CD14-positive monocyte (primary cell): ENCODE measurements around the gene ZBTB32. TPM values are rescaled to one million over a fixed set of nuclear protein-coding genes. Genes with fewer than 3 reads are reported as not detected.

Experiments
- DNase-seq, 3 donors: peaks; one replicate each; pipeline ENCODE4 v3.0.0-alpha.2; 2011 to 2022
- H2AFZ ChIP-seq: 2 replicates; pipeline ENCODE4 v1.6.0; 2012; ENCODE audit warnings: mild to moderate bottlenecking, low read depth, low read length, inconsistent platforms; ENCODE audit not compliant: insufficient read depth, poor library complexity, severe bottlenecking
- H3K27ac ChIP-seq, 2 donors: 1 replicate in 1 of 2; 2 replicates in 1 of 2; pipeline ENCODE4 v1.5.1; 2012 to 2013; ENCODE audit warnings: low read length in 2 of 2, control low read depth in 1 of 2, inconsistent platforms in 1 of 2, low read depth in 1 of 2, mild to moderate bottlenecking in 1 of 2
- H3K27me3 ChIP-seq, 2 donors: one replicate each; pipeline versions ENCODE4 v1.6.0 to v1.6.1; 2011 to 2013; ENCODE audit warnings: low read length in 2 of 2; ENCODE audit not compliant: control insufficient read depth in 2 of 2, insufficient read depth in 2 of 2
- H3K36me3 ChIP-seq, 2 donors: replicated peaks in 1 of 2; 1 replicate in 1 of 2; 2 replicates in 1 of 2; pipeline versions ENCODE4 v1.5.1 to v1.6.1; 2012 to 2013; ENCODE audit warnings: low read length in 2 of 2, control low read depth in 1 of 2, inconsistent platforms in 1 of 2, mild to moderate bottlenecking in 1 of 2; ENCODE audit not compliant: insufficient read depth in 2 of 2, control insufficient read depth in 1 of 2
- H3K4me1 ChIP-seq, 2 donors: 1 replicate in 1 of 2; 2 replicates in 1 of 2; pipeline versions ENCODE4 v1.5.1 to v1.6.1; 2012 to 2013; ENCODE audit warnings: low read length in 2 of 2, control low read depth in 1 of 2, inconsistent platforms in 1 of 2, mild to moderate bottlenecking in 1 of 2, moderate library complexity in 1 of 2; ENCODE audit not compliant: insufficient read depth in 2 of 2, control insufficient read depth in 1 of 2
- H3K4me2 ChIP-seq: replicated peaks from 2 replicates; pipeline ENCODE3; 2012; ENCODE audit warnings: low read length, moderate library complexity, mild to moderate bottlenecking; ENCODE audit not compliant: poor library complexity, severe bottlenecking; ENCODE audit errors: extremely low read depth
- H3K4me3 ChIP-seq, 3 experiments: fragments of 200-600 bp in 1 of 3; sonication (generic) in 1 of 3; replicated peaks in 1 of 3; 1 replicate in 2 of 3; 2 replicates in 1 of 3; pipeline ENCODE4 v1.5.1; 2011 to 2013; ENCODE audit warnings: low read length in 3 of 3, mild to moderate bottlenecking in 3 of 3, control low read depth in 2 of 3, low read depth in 2 of 3, inconsistent platforms in 1 of 3, moderate library complexity in 1 of 3
- H3K79me2 ChIP-seq: 2 replicates; pipeline ENCODE4 v1.6.0; 2012; ENCODE audit warnings: mild to moderate bottlenecking, control low read depth, inconsistent platforms, low read length, moderate library complexity; ENCODE audit not compliant: insufficient read depth
- H3K9ac ChIP-seq: 2 replicates; pipeline ENCODE4 v1.6.0; 2017; ENCODE audit warnings: low read length, mild to moderate bottlenecking; ENCODE audit not compliant: insufficient read depth, poor library complexity, severe bottlenecking
- H3K9me3 ChIP-seq, 2 donors: replicated peaks in 1 of 2; 1 replicate in 1 of 2; 2 replicates in 1 of 2; pipeline versions ENCODE4 v1.5.1 to v1.6.1; 2012 to 2013; ENCODE audit warnings: low read length in 2 of 2, control low read depth in 1 of 2; ENCODE audit not compliant: control insufficient read depth in 1 of 2, insufficient read depth in 1 of 2
- H4K20me1 ChIP-seq: 2 replicates; pipeline ENCODE4 v1.6.0; 2012; ENCODE audit warnings: mild to moderate bottlenecking, low read length, control low read depth, moderate library complexity; ENCODE audit not compliant: insufficient read depth
- H3K27ac Mint-ChIP-seq, 7 donors: one replicate each; pipeline ENCODE4 v1.8.0; 2020; ENCODE audit warnings: mild to moderate bottlenecking in 7 of 7, mixed read lengths in 7 of 7, moderate library complexity in 6 of 7, inconsistent platforms in 2 of 7
- H3K27me3 Mint-ChIP-seq, 3 donors: one replicate each; pipeline ENCODE4 v1.8.0; 2021 to 2022; ENCODE audit warnings: low read depth in 3 of 3, mild to moderate bottlenecking in 3 of 3, mixed read lengths in 3 of 3, moderate library complexity in 3 of 3, inconsistent platforms in 1 of 3
- H3K36me3 Mint-ChIP-seq, 2 donors: one replicate each; pipeline ENCODE4 v1.8.0; 2020; ENCODE audit warnings: mixed read lengths in 2 of 2, inconsistent platforms in 1 of 2, mild to moderate bottlenecking in 1 of 2
- H3K4me1 Mint-ChIP-seq: one replicate; pipeline ENCODE4 v1.8.0; 2020; ENCODE audit warnings: mild to moderate bottlenecking, mixed read lengths
- H3K4me3 Mint-ChIP-seq, 2 donors: one replicate each; pipeline ENCODE4 v1.8.0; 2020; ENCODE audit warnings: mild to moderate bottlenecking in 2 of 2, mixed read lengths in 2 of 2, moderate library complexity in 1 of 2
- H3K9me3 Mint-ChIP-seq, 7 donors: one replicate each; pipeline ENCODE4 v1.8.0; 2020 to 2022; ENCODE audit warnings: mixed read lengths in 7 of 7, mild to moderate bottlenecking in 6 of 7, moderate library complexity in 6 of 7, inconsistent platforms in 2 of 7
- CTCF ChIP-seq: fragments of 200-600 bp; IDR thresholded peaks from one replicate; pipeline ENCODE4 v1.8.0; 2022; ENCODE audit warnings: antibody characterized with exemption, mild to moderate bottlenecking
- WGBS: methylation state at CpG from one replicate; pipeline ENCODE4 v1.1.5; 2013; ENCODE audit warnings: missing lambda C conversion rate; ENCODE audit not compliant: insufficient coverage; 5-methylcytosine and 5-hydroxymethylcytosine counted together
- intact Hi-C, 2 donors: fragments of 100-400 bp; cut with micrococcal nuclease; formaldehyde crosslinking; loops; one replicate each; pipeline versions ENCODE4 v1.15.0 to v1.15.1; 2023
- polyA plus RNA-seq, 3 donors: library from polyadenylated mRNA; depleted of rRNA in 1 of 3; unstranded in 2 of 3; stranded (reverse) in 1 of 3; fragments of 300-500 nt in 2 of 3; fragments of >200 nt in 1 of 3; fragmentation: Illumina TruSeq in 2 of 3; gene quantifications; 1 replicate in 2 of 3; 2 replicates in 1 of 3; pipeline ENCODE4 v1.2.3, GENCODE V29; 2012 to 2021

The ZBTB32 gene
- polyA plus RNA-seq, 3 donors = 0.05 TPM; not detected in 2

- Mint-ChIP-seq H3K9me3 (peaks cover 0 to 9% (median 0%) of the 10 kb centered on the region in 7 donors), H3K4me3 (no peak overlapping the region), H3K27ac (peak overlapping the region in 2 of 7 donors; percentile 55 to 75), H3K36me3 (no peaks in the 10 kb centered on the region), H3K27me3 (peaks cover 49 to 57% (median 55%) of the 10 kb centered on the region in 3 donors), H3K4me1 (peaks cover 6% of the 10 kb centered on the region)
- peaks cover 0 to 7% of the 10 kb centered on the region in 2 donors for H3K9me3 ChIP-seq
- no peak for TF ChIP-seq CTCF
- H2AFZ ChIP-seq = no peak overlapping the region
- peaks cover 9 to 39% of the 10 kb centered on the region in 2 donors for H3K27me3 ChIP-seq
- H3K9ac ChIP-seq = no peak overlapping the region
- no peak overlapping the region for H3K4me2 ChIP-seq
- no peak for DNase-seq
- no peaks in the 10 kb centered on the region for H4K20me1 ChIP-seq
- H3K4me1 ChIP-seq = peaks cover 0 to 6% of the 10 kb centered on the region in 2 donors
- intact Hi-C loops = no loop called here
- no peaks in the 10 kb centered on the region for H3K79me2 ChIP-seq
- H3K4me3 ChIP-seq = no peak overlapping the region
- no peak overlapping the region for H3K27ac ChIP-seq
- peaks cover 0 to under 1% of the 10 kb centered on the region in 2 donors for H3K36me3 ChIP-seq
- no CpG with 5 or more reads among the region's 1 CpG for WGBS
These were observed 33.7 kb upstream of the ZBTB32 start for GRCh38 chr19:35670686-35671085.

GRCh38 chr19:35671818-35672217, 32.5 kb upstream of the ZBTB32 start:
- DNase-seq = no peak
- Mint-ChIP-seq H3K27ac (no peak overlapping the region), H3K36me3 (no peaks in the 10 kb centered on the region), H3K4me3 (peak overlapping the region in 1 of 2 donors; percentile 22), H3K27me3 (peaks cover 55 to 64% (median 59%) of the 10 kb centered on the region in 3 donors), H3K4me1 (peaks cover 6% of the 10 kb centered on the region), H3K9me3 (peaks cover 0 to 9% (median 0%) of the 10 kb centered on the region in 7 donors)
- Histone ChIP-seq H3K4me1 (peaks cover 0 to 6% of the 10 kb centered on the region in 2 donors), H3K27me3 (peaks cover 9 to 39% of the 10 kb centered on the region in 2 donors), H4K20me1 (no peaks in the 10 kb centered on the region), H3K79me2 (no peaks in the 10 kb centered on the region), H3K36me3 (no peaks in the 10 kb centered on the region), H3K4me3 (no peak overlapping the region), H2AFZ (no peak overlapping the region), H3K9me3 (peaks cover 0 to 7% of the 10 kb centered on the region in 2 donors), H3K27ac (no peak overlapping the region), H3K4me2 (no peak overlapping the region), H3K9ac (no peak overlapping the region)
- TF ChIP-seq CTCF = no peak
- 67% methylated on average over 1 of the region's 3 CpGs for WGBS
- intact Hi-C loops = no loop called here
